Suppressor macrophage treated with lipopolysaccharide for 1 hour (primary cell): ENCODE data around the gene ZNF224.
A peak's percentile ranks its signal among the peaks of the same experiment; 100 is the strongest.

Experiments
- DNase-seq, 3 donors: peaks; one replicate each; pipeline ENCODE4 v3.0.0-alpha.2; 2020 to 2022

ZNF224 gene

DNA sequence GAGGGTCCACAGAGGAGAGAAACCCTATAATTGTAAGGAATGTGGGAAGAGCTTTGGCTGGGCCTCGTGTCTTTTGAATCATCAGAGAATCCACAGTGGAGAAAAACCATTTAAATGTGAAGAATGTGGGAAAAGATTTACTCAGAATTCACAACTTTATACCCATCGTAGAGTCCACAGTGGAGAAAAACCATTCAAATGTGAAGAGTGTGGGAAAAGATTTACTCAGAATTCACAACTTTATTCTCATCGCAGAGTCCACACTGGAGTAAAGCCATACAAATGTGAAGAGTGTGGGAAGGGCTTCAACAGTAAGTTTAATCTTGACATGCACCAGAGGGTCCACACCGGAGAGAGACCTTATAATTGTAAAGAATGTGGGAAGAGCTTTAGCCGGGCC is 37.8 kb downstream of the ZNF224 start:
- no peak for DNase-seq

DNA sequence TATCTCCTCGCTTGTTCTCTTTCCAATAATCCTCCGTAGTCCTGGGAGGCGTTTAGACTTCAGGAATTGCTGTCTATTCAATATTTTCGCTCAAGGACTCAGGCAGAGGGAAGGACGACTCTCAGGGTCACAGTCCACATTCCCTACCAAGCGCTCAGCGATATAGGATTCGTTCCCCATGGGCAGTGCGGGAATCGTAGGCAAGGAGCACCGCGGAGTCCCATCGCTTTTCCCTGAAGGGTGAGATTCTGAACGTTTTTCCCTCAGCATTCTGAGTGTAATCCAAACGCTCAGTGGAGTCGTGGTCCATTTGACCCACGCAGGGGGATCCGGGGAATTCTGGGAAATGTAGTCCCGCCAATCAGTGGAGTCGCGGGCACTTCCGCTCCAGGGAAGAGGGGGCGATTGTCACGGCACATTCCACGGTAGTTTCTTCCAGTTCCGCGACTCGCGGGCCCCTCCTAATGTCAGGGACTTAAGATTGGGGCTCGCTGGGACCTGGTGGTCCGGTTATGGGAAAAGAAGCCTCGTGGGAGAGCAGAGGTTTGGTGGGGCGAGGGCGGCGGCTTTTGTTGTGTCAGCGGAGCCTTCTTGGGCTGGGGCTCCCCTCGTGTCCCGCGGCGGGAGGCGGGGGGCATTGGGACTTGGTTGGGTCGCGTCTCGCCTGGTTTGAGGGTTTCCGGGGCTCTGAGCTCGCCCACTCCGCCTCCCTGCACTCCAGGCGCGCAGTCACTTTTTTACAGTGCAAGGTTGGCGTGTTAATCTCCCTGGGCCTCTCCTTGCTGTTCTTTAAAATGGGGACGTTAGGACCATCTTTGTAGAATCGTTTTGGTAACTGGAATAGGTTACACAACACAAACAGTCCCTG is 47.3 kb downstream of the ZNF224 start, which contains the start of gene ZNF234:
Gene ZNF234, plus strand, starts transcription at position 364 of the 868 bp plus-strand sequence. CDS start 3,079 bp downstream, outside the sequence.
- peak; percentile 84 to 92 (median 91) for DNase-seq

- peak; percentile 32 to 46 (median 36) for DNase-seq
Observed at GRCh38 chr19:44142059-44142433, 47.9 kb downstream of the ZNF224 start.

GRCh38 chr19:44149776-44150175 is 55.6 kb downstream of the ZNF224 start:
- DNase-seq = no peak

DNA sequence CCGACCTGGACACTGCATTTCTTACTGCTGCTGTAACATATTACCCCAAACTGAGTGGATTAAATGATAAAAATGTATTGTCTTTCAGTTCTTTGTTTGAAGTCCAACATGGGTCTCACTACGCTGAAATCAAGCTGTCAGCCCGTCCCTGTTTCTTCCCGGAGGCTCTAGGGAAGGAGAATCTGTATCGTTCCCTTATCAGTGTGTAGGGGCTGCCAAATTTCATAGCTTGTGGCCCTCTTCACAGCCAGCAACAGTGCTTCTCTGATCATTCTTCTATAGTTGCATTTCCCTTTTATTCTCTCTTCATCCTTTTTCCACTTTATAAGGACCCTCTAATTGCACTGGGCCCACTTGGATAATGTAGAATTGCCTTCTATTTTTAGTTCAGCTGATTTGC is 57.3 kb downstream of the ZNF224 start:
- no peak for DNase-seq

GRCh38 chr19:44156475-44156874 is 62.3 kb downstream of the ZNF224 start:
- DNase-seq = no peak
